Stimulated activated CD4-positive, alpha-beta T cell treated with anti-CD3 and anti-CD28 coated beads, Interleukin-2, amount 100 ng/mL, for 24 hours (primary cell): Measurements from ENCODE around the gene CCDC60.
A peak's percentile ranks its signal among the peaks of the same experiment; 100 is the strongest.

Experiments
- DNase-seq, 2 donors: peaks; one replicate each; pipeline ENCODE4 v3.0.0-alpha.2; 2020

CCDC60 gene, protein sequence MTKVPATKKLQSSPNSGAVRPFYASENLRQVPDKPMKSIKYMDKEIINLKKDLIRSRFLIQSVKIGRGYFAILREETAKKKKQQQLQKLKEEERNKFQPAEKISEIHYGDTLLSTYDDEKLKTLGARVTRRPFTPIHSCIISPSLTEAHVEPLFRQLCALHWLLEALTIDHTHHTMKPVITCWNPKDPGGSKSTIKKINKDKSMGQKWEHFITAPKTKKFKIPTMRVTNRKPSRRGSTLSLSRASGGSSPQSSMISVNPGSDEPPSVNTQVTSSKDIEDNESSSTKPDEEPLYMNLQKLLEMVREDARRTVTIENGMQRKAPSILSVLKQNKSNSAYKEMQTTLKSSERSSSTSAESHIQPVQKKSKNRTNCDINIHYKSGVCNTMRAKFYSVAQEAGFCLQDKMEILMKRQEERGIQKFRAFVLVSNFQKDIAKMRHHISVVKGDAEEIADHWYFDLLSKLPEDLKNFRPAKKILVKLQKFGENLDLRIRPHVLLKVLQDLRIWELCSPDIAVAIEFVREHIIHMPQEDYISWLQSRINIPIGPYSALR

DNA sequence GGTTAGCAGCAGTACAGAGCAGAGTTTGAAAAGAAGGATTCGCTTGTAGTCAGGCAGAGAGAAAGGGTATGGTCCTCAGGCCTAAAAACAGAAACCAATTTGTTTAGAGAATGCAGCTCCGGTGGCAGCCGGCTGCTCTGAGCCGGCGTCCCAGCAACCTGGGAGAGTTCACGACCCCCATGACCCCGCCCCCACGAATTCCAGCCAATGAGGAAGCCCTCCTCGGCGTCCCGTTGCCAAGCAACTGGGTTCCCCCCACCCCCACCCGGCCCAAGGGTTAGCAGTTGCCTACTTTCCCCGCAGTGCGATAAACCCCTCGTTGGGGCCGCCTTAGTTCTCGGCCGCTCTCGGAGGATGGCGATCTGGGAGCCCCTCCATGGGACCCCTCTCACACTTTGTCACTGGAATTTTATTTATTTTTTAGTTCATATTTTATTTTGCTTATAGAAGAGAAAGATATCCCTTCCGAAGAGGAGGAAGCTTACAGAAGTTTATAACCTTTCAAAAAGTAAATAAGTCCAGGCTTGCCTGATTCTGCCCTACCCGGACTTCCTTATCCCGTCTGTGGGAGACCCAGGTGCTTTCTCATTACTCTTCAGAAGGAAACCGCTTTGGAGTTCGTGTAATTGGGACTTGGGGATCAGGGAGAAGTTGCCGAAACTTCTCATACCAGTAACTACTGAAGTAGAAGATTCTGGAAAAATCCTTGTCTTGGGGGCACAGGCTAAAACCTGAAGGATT, at the start of gene CCDC60:
TSS of gene CCDC60 (plus strand) at position 300 of the 741 bp plus-strand sequence. CDS start 448 bp downstream, outside the sequence.
- no peak for DNase-seq

DNA sequence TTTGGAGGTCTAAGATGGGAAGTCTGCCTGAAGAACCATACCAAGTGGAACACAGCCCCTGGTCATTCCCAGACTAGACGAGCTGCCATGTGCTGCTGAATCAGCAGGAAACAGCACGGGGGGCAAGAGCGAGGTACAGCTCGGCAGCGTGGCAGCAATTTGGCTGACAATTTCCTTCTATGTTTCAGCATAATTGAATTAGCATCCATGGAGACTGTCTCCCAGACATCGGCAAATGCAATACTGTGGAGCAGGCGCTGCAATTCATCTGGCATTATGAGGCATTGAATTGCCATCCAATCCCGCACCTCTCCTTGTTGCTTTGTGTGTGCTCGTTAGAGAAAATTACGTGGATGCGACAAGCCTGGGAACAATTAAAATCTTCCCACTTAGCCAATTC, 46.0 kb upstream of the CCDC60 start:
- no peak for DNase-seq

DNA sequence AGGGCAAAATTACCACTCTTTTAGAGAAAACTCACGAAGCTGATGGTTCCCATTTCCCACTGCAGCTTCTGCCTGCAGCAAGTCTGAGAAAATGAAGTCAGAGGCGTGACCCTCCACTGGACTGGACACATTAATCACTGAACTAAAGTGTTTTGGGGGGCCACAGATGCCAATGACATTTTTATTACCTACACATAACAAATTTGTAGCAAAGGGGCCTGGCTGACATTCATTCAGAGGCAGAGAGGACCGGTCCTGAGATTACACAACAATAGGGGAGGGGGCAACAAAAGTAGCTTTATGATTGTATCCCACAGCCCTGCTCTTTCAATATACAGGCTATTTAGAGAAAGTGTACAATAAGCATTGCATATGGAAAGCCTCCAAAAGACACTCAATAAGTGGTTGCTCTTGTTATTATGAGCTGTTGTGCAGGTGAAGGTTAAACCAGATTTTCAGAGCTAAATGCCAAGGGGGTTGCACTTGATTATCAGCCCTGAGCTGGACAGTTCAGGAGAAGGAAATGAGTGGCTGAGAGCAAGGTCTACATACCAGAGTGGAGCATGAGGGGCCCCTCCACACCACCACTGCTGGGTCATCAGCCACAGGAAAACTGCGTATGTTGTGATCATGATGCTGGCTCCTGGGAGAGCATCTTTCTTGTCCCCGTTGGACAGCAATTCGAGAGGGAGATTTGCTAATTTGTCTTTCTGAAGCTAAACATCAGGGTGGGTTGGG, 41.5 kb upstream of the CCDC60 start:
- no peak for DNase-seq

DNA sequence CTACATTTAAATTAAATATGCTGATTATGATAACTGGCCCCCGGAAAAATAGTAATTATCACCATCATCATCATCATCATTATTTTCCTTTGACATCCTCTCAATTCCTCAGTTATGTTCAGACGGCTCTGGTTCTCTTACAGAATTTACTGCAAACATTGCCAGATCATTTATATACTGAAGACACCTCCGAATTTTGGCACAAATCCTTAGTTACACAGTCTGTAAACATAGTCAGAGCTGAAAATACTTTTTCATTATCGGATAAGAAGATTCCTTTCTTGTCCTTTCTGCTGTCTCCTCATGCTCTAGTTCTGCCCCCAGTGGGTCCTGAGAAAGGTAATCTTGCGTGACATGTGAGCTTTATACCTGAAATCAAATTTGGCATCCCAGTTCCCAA, 40.3 kb upstream of the CCDC60 start:
- DNase-seq: no peak

DNA sequence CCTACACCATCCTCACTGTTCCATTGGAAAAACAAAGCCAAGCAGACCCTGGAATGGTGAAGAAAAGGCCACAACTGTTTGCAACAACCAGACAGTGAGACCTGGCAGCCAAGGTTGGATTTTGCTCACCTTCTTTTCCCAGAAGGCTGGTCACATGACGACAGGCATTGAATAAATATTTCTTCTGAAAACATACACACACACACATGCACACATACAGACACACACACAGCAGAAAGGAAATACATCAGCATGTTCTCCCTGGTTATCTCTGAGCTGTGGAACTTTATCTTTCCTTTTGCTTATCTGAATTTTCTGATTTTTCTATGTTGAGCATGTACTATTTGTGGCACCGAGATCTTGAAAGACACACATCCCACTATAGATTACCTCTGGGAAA, 38.0 kb upstream of the CCDC60 start:
- no peak for DNase-seq

DNA sequence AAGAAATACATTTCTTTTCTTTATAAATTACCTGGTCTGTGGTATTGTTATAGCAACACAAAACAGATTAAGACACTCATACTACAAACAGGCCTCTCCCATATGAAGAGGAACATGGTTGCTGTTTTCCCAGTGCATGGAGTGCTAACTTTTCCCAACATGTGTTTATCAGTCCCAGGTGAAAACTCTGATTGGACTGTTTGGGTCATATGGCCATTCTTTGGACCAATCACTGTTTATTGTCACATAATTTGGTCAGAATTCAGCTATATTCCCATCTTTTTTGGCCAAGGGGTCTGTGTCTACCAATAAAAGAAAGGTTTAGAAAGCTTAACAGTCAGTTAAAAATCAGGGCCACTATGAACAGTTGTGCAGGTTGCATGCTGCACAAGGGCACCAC, 35.4 kb upstream of the CCDC60 start:
- DNase-seq: no peak

DNA sequence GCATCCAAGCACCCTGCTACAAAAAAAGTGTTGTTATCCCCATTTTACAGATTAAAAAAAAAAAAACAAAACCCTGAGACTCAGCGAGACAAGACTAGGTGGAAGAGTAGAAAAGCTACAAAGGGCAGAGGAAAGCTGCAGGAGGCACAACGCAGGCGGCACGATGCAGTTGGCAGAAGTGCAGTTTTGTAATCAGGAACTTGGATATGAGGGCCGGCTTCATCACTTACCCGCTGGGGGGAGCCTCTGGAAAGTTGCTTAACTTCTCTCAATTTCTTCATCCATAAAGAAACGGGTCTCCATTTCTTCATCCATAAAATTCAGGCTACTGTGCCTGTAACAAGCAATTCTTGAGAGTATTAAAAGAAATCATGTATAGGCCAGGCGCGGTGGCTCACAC, 33.1 kb upstream of the CCDC60 start:
- no peak for DNase-seq

DNA sequence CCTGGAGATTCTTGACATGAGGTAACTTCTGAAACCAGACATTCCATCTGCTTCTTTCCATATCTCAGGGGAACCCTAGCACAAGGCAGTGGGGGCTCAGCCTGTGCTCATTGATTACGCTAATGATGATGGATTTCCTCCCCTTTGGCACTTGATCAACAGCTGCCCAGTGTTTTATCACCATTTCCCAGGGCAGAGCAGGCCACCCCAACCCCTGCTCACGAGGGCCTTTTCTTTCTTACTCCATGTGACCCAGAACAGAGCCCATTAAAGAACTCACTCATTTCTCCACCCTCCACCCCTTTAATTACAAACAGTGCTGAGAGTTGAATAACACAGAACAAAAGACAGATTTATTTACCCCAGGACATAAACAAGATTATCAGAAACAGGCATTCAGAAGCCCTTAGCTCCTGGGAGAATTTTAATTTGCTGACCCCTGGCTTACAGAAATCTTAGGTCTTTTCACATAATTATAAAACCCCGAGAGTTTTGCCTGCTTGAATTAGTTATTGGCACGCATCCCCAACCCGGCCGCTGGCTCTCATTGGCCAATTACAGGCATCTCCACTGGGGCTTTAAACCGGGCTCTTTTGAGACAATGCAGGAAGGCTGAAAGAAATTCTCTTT, 32.0 kb upstream of the CCDC60 start:
- no peak for DNase-seq

DNA sequence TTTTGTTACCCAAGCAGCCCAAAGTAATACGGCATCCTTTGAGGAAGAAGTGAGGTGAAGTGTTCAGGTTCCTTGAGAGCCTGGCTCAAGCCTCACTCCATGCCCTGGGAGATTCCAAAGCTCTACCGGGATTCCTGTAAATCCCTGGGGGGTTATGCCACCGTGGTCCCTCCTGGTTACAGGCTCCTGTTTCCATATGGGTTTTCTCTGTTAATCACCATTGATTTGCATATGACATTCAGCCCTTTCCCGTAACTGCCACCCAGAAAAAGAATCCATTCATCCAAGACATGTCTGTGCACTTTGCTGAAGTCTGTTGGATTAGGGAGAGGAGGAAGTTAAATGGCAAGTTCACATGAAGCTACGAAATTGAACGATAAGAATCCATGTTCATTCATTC, 27.9 kb upstream of the CCDC60 start:
- no peak for DNase-seq

DNA sequence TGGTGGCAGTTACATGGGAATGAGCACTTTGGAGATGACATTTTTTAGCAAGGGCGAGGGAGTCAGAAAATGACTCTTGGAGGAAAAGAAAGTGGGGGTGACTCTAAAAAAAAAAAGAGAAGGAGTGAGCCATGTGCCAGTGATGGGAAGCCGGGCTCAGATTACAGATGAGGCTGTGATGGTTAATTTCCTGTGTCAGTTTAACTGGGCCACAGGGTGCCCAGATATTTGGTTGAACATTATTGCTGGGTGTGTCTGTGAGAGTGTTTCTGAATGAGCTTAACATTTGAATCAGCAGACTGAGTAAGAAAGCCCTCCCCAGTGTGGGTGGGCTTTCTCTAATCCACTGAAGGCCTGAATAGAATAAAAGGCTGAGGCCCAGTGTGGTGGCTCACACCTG, 26.8 kb upstream of the CCDC60 start:
- DNase-seq: no peak

DNA sequence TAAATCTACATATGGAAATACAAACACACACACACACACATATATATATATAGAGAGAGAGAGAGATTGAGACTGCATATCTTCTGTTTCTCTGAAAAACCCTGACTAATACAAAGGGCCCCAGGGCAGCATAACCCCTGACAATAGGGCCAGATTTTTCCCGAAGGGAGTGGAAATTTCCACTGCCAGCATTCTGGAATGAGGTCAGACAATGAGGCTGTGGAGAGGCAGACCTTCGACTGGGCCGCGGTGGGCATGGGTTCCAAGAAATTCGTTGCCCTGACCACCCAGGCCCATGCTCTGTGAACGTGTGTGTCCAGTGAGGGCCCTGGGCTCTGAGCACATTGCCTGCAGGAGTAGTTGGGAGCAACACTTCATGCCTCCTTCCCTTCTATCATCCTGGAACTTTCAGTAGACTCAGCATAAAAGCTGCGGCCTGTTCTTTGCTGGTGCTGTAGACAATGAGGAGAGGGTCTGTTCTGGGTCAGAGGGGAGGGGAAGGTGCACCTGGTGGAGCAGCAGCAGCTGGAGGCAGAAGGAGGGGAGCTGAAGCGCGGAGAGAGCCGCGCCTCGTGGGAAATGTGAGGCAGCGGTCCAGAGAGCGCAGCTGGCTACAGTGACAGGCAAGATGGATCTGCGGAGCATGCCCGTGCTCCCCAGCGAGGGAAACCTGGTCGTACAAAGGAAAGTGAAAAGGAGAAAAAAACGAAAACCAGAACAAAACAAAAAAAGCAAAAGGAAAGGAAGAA, 25.6 kb upstream of the CCDC60 start:
- no peak for DNase-seq

DNA sequence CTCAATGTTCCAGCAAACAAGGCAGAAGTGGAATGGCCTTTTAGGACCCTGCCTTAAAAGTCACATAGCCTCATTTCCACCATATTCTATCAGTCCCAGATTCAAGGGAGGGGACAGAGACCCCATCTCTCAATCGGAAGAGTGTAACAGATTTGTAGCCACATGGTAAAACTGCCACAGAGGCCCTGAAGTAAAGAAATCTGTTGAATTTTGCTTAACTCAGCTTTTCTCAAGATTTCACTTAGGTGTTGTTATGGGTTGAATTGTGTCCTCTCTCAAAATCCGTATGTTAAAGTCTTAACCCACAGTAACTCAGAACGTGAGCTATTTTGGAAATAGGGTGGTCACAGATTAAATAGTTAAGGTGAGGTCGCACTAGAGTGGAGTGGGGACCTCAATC, 22.7 kb upstream of the CCDC60 start:
- DNase-seq: no peak

DNA sequence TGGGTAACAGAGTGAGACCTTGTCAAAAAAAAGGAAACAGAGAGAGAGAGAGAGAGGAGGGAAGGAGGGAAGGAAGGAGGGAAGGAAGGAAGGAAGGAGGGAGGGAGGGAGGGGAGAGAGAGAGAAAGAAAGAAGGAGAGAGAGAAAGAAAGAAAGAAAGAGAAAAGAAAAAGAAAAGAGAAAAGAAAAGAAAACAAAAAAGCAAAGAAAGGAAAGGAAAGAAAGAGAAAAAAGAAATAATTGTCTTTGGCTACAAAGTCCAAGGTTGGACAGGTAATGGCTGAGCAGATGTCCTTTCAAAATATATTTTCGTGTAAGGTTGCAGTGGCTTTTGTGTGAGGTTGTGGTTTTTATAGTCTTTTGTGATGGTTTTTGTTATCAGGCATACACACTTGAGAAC, 21.6 kb upstream of the CCDC60 start:
- DNase-seq: no peak

DNA sequence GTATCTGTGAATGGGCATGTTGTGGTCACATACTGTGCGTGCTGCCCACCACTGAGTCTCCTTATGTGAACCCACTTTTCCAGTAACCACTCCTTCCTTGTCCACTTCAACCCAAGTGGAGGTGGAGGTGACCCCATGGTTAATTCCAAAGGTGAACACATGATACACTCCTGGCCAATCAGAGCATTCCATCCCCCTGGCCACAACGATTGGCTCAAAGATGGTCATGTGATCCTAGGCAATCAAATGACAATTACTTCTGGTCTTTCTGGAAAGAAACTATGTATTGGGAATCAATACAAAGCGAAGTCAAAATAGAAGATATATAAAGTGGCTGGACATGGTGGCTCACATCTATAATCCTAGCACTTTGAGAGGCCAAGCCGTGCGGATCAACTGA, 20.2 kb upstream of the CCDC60 start:
- no peak for DNase-seq

DNA sequence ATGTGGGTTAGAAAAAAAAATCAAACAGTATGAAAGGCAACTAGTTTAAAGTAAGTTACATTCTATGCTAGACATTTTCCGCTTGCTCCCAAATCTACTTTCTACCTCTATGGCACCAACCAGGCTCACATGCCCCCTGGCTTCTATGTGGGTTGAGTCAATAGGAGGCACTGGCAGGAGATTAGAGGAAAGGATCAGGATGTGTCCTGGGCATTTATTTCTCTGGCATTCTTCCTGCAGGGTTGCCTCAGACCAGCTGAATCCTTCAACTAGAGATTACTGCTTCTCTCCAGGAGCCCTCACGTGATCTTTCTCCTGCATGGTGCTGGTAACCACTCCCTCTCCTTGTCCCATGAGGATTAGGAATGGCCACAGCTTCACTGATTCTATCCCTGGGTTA, 14.9 kb upstream of the CCDC60 start:
- DNase-seq: no peak

DNA sequence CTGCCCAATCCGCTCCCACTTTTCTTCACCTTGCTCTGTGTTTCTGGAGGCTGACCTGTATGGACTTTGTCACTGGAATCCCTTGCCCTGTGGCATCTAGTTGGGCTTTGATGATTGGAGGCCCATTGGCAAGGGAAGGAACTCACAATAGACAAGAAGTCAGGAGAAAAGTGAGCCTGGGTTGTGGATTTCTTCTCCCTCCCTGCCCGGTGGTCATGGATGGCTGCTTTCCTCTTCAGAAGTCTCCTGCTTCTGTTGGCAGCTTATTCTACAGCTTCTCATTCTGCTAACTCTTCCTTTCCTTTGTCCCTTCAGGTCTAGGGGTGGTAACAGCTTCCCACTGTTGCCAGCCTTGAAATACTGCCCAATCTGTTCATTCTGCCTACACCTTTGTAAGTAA, 13.9 kb upstream of the CCDC60 start:
- no peak for DNase-seq

DNA sequence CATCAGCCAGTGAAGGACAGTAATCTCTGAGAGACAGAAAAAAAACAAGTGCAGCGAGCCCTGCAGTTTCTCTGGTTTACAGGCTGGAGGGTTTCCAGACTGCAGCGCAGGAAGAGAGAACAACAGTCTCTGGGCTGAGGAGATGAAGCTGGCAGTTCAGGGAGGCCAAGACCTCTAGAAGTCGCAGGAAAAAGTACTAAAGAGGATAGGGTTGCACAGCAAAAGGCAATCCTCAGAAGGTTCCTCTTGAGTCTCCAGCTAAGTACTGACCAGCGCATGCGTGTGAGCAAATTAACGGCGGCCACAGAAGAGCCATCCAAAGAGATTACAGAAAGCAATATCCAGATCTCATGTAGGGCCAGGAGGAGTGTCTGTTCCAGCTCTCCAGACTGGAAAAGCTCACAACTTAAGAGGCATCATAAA, 12.2 kb upstream of the CCDC60 start:
- no peak for DNase-seq

DNA sequence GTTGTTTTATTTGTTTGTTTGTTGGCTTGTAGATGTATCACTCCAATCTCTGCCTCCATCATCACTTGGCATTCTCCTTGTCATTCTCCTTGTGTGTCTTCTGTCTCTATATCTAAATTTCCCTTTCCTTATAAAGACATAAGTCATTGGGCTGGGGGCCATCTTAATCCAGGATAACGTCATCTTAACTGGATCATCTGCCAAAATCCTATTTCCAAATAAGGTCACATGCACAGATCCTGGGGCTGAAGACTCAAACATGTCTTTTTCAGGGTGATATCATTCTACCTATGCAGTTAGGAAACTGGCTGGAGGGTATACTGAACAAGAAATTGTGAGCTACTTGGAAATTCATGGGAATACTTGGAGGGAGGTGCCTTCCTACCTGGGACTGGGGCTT, 8.7 kb upstream of the CCDC60 start:
- no peak for DNase-seq

DNA sequence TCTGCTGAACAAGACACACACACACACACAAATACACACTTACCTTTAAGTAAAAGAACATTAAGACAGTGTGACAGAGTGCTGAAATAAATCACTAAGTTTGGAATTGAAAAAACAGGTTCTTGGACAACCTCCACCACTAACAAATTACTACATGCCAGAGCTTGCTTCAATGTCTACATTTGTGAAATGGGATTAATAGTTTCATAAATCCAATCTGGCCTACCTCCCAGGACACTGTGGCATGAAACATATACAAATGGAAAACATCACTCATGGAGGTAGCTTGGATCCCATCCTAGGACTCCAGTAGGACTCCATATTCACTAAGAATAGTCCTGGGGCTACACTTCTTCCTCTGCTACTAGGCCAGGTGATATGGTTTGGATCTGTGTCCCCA, 8.2 kb upstream of the CCDC60 start:
- no peak for DNase-seq

DNA sequence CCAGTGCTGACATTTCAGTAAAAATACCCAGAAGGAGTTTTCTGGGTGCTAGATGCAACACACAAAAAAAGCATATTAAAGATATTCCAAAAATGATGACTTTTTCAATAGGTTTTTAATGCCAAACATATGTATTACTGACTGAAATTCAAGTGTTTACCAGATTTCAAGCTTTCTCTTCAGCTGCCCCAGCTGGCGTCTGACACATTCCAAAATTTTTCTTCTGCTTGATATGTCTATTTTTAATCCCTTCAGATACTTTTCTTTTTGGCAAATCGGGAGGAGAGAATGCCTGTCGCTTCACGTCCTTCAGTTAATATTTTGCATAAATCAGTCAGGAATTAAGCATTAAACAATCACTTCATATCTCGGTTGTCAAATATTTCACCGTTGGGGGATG, 7.1 kb upstream of the CCDC60 start:
- no peak for DNase-seq

DNA sequence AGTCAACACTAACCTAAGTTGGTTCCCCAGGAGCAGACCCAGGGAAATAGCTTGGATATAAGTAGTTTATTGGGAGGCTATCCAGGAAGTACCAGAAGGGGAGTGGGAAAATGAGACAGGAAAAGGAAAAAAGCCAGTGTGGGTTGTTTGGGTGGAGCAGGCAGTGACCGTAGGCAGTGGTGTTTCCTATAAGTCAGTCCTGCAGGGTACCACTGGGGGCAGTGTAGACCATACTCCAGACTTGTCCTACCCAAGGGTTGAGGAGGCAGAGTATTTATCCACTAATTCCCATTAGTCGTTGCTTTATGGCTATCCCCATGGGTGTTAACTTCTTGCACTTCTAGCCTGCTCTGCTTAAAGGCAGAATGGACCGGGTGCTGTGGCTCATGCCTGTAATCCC, 6.4 kb upstream of the CCDC60 start:
- DNase-seq: peak in 1 of 2 donors; percentile 2
